ENCODE data around the gene PGM3. TPM values are rescaled to one million over a fixed set of nuclear protein-coding genes. Genes with fewer than 3 reads are reported as not detected.
"Not testable (repeated sequence)": the region's sequence is repeated elsewhere in the genome, so short reads cannot be mapped to it uniquely, and the experiment has no call there.

The PGM3 gene
- total RNA-seq, 4 donors from 2014 or later: 16.0 to 30.0 (median 26.1) TPM

DNA sequence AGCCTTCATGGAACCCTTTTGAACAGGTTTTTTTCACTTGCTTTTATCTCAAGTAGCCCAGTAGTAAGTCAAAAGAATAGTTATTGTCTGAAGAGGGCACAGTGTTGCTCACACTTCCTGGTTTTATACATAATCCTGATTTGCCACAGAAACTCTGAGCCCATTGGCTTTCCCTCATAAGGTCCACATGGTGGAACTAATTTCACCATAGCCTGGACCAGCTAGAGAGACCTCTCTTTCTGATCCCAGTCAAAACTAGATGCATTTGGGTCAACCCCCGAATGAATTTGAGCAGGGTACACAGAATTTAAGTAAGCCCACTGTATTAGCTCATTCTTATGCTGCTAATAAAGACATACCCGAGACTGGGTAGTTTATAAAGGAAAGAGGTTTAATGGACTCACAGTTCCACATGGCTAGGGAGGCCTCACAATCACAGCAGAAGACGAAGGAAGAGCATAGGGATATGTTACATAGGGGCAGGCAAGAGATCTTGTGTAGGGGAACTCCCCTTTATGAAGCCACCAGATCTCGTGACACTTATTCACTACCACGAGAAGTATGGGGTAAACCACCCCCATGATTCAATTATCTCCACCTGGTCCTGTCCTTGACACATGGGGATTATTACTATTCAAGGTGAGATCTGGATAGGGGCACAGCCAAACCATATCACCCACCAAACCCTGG lies 6.3 kb upstream of the PGM3 start:
- H3K9me3 ChIP-seq: no peaks in the 10 kb centered on the region
- no peaks in the 10 kb centered on the region for H3K27me3 ChIP-seq
- peaks cover 0 to 2% (median 0%) of the 10 kb centered on the region in 4 donors for H3K4me1 ChIP-seq
- H3K4me3 ChIP-seq: no peak overlapping the region
- no peak overlapping the region for H3K27ac ChIP-seq
- peaks cover 0 to 4% (median 0%) of the 10 kb centered on the region in 3 donors for H3K36me3 ChIP-seq
- no peak for DNase-seq
- no peak for TF ChIP-seq POLR2A (IDR thresholded peaks at IDR 0.05)
- TF ChIP-seq, protein P1, sequence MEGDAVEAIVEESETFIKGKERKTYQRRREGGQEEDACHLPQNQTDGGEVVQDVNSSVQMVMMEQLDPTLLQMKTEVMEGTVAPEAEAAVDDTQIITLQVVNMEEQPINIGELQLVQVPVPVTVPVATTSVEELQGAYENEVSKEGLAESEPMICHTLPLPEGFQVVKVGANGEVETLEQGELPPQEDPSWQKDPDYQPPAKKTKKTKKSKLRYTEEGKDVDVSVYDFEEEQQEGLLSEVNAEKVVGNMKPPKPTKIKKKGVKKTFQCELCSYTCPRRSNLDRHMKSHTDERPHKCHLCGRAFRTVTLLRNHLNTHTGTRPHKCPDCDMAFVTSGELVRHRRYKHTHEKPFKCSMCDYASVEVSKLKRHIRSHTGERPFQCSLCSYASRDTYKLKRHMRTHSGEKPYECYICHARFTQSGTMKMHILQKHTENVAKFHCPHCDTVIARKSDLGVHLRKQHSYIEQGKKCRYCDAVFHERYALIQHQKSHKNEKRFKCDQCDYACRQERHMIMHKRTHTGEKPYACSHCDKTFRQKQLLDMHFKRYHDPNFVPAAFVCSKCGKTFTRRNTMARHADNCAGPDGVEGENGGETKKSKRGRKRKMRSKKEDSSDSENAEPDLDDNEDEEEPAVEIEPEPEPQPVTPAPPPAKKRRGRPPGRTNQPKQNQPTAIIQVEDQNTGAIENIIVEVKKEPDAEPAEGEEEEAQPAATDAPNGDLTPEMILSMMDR (IDR thresholded peaks at IDR 0.05): no peak

DNA sequence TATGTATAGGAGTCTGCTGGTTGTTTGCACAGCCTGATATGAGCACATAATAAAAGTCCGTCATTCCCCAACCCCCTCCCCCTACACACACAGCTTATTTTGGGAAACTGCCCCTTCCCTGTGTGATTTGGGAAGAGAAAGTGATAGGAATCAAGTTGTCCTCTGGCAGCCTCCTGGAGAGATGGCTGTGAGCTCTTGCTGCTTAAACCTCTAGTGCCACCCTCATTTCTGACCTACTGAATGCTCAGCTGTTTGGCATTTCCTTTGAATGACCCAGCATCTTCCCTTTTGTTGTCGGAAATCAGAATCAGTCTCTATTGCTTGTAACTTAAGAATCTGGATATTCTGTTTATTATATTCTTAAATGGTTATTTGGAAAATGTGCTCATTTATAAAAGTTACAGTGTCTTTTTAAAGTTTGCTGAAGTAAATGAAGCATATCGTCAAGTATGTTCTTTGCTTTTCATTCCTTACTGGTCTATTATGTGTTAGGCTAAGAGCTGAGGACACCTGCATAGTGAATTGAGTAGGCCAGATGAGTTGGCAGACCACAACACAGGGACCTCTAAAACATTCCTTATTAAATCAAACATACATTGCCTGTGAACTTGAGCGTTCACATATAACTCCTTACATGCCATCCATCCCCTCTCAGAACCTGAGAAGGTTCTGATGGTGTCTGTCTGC lies 5.6 kb upstream of the PGM3 start:
- TF ChIP-seq, protein P1 (IDR thresholded peaks at IDR 0.05): no peak
- TF ChIP-seq POLR2A (IDR thresholded peaks at IDR 0.05): no peak
- Histone ChIP-seq H3K27ac (no peak overlapping the region), H3K4me1 (peaks cover 0 to 7% (median 0%) of the 10 kb centered on the region in 4 donors)

DNA sequence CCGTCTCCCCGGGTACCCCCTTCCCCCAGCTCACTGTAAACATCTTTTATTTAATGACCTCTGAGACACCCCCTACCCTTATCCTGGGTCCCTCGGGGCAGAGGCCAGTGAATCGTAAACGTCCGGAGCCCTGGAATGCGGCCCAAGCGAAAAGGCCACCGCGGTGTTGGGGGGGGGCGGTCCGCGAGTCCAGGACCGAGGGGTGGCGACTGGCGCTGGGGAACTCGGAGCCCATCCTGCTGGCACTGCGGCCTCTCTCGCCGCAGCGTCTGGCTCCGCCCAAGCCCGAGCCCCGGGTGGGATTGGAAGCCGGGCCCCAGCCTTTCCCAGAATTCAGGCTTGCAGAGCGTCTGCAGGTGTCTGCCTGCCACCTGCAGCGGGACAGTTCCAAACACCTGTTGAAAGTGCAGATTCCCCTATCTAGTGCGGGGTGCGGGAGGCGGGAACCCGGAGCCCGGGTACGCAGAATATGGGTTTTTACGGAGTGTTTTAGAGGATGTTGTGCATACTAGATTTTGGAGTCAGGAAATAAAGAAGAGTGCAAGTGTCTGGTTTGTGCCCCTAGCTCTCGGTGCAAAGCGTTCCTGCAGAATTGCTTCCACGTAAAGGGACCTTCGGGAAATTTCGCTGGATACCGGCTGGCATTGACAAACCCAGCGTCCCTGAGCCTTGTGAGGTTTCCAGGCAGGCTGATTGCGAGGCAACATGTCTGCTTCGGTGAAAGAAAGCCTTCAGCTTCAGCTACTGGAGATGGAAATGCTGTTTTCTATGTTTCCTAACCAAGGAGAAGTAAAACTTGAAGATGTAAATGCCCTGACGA lies 892 bp upstream of the PGM3 start:
- no peak for TF ChIP-seq POLR2A (IDR thresholded peaks at IDR 0.05)
- TF ChIP-seq, protein P1 (IDR thresholded peaks at IDR 0.05): no peak
- Histone ChIP-seq H3K27me3 (no peaks in the 10 kb centered on the region), H3K27ac (peak overlapping the region; percentile 68 to 83 (median 76)), H3K4me3 (peak overlapping the region; percentile 75 to 94 (median 85)), H3K9me3 (no peaks in the 10 kb centered on the region), H3K4me1 (peaks cover 0 to 7% (median 2%) of the 10 kb centered on the region in 4 donors), H3K36me3 (peaks cover 0 to 4% (median 0%) of the 10 kb centered on the region in 3 donors)
- peak; percentile 31 to 73 (median 57) for DNase-seq

More for the DNA sequence above, 5.6 kb upstream of the PGM3 start:
- Histone ChIP-seq H3K27me3 (no peaks in the 10 kb centered on the region), H3K9me3 (no peaks in the 10 kb centered on the region), H3K4me3 (no peak overlapping the region), H3K36me3 (peaks cover 0 to 4% (median 0%) of the 10 kb centered on the region in 3 donors)
- DNase-seq: no peak

DNA sequence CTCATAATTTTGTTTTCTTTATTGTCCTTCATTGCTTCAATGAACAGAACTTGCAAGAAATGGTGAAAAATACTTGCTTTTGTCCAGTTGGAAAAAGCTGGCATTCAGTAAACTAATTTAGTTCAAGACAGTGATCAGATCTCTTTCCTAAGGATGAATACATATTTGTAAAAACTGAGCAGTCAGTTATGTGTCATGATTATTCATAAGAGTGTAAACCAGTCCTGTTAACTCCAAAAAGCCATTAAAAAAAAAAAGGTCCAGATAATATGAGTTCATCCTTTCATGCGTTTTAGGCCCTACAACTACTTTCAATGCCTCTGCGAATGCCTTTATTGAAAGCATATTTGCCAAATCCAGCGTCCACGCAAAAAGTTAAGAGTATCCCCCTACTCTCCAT lies 609 bp downstream of the PGM3 start:
- Histone ChIP-seq H3K27me3 (no peaks in the 10 kb centered on the region), H3K4me1 (peaks cover 0 to 7% (median 2%) of the 10 kb centered on the region in 4 donors), H3K4me3 (peak overlapping the region; percentile 75 to 94 (median 85)), H3K36me3 (peaks cover 0 to 13% (median 0%) of the 10 kb centered on the region in 3 donors), H3K27ac (peak overlapping the region; percentile 68 to 83 (median 76)), H3K9me3 (no peaks in the 10 kb centered on the region)
- TF ChIP-seq, protein P1 (IDR thresholded peaks at IDR 0.05): no peak
- TF ChIP-seq POLR2A (IDR thresholded peaks at IDR 0.05): no peak
- no peak for DNase-seq

DNA sequence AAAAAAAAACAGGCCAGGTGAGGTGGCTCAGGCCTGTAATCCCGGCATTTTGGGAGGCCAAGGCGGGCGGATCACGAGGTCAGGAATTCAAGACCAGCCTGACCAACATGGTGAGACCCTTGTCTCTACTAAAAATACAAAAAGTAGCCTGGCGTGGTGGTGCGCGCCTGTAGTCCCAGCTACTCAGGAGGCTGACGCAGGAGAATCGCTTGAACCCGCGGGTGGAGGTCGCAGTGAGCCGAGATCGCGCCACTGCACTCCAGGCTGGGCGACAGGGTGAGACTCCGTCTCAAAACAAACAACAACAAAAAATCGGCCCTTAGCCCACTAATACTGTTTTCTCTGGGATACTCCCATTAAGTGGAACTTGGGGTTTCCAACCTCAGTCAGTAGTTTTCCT lies 1.1 kb downstream of the PGM3 start:
- H3K9me3 ChIP-seq, H3K27me3 ChIP-seq, H3K27ac ChIP-seq, H3K4me1 ChIP-seq, DNase-seq: not testable (repeated sequence)
- H3K4me3 ChIP-seq: peak overlapping the region in 3 of 4 donors; percentile 79 to 94 (median 91)
- H3K36me3 ChIP-seq: peaks cover 0 to 14% (median 0%) of the 10 kb centered on the region in 3 donors

Data from Peyer's patch (tissue), 4 donors.